Cerebellar cortex (tissue), 1 donor: ENCODE data around the gene SUN3.
A peak's percentile ranks its signal among the peaks of the same experiment; 100 is the strongest.
"Not testable (repeated sequence)": the region's sequence is repeated elsewhere in the genome, so short reads cannot be mapped to it uniquely, and the experiment has no call there.

Experiments used
- DNase-seq: peaks from one replicate; pipeline ENCODE4 v3.0.0-alpha.2; 2015; ENCODE audit warnings: low spot score

SUN3 gene

GRCh38 chr7:47943676-47944474 is 85.0 kb downstream of the SUN3 start:
- no peak for DNase-seq

DNA sequence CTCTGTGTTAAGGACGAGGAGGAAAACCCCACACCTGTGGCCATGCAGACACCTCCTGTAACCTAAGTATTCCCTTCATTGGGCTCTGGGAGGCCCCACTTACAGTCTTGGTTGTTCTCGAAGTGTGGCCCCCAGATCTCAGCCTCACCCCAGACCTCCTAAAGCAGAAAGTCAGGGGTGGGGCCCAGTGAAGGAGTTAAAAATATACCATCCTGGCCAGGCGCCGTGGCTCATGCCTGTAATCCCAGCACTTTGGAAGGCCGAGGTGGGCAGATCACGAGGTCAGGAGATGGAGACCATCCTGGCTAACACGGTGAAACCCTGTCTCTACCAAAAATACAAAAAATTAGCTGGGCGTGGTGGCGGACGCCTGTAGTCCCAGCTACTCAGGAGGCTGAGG is 86.3 kb downstream of the SUN3 start:
- not testable (repeated sequence) for DNase-seq

DNA sequence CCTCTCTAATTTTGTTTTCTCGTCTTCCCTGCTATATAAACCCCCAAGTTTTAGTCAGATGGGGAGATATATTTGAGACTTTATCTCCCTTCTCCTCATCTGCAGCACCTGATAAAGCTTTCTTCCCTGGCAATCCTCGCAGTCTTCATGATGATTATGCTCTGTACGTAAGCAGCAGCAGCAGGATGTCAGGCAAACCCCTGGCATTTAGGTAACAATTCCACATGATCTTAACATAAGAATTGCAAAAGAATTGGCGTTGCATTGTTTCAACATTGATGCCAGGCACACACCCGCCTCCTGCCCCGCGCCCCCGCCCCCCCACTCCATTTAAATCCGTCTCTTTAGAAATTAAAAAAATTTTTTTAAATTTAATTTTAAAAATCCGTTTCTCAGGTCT is 86.8 kb downstream of the SUN3 start:
- DNase-seq: no peak

- DNase-seq: no peak
These were observed 87.6 kb downstream of the SUN3 start for GRCh38 chr7:47941136-47941844.

DNA sequence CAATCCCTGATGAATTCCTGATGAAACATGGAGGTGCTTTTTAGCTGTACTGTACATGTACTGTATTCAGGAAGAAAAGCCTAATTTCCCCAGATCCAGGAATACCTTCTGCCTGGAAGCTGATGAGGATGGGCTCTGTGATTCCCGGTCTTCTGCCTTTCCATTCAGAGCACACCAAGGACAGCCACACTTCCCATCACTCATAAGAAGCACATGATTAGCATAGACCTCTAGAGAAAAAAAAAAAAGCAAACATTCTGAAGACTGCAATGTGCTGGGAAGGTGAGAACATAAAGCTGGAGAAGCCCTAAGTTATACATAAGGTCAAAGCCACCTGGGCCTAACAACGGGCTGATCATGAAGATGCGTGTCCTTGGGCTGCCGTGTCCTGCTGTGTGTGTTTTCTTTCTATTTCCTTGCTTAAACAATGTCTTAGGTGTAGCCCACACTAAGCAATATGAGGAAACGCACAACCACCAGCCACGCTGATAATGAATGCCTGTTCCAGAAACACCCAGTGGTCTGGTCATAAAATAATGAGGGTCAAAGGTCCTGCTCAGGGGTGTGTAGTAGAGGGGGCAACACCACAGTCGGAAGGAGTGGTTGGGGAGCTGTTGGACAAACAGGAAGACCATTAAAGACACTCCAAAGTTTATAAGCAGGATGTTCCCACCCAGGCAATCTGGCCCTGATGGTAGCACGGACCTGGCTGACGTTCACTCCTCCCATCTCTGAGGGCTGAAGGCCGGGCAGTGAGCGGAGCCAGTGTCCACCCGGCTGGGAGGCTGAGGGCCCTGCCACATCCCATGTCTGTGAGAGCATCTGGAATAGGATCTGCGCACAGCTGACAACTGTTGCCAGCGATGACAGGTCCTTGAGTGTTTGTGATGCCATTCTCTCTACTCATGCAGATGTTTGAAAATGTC is 88.6 kb downstream of the SUN3 start:
- no peak for DNase-seq

- DNase-seq: no peak
These were observed 89.4 kb downstream of the SUN3 start for GRCh38 chr7:47939425-47940036.

- peak; percentile 38 for DNase-seq
These were observed 90.2 kb downstream of the SUN3 start for GRCh38 chr7:47938574-47939165.

DNA sequence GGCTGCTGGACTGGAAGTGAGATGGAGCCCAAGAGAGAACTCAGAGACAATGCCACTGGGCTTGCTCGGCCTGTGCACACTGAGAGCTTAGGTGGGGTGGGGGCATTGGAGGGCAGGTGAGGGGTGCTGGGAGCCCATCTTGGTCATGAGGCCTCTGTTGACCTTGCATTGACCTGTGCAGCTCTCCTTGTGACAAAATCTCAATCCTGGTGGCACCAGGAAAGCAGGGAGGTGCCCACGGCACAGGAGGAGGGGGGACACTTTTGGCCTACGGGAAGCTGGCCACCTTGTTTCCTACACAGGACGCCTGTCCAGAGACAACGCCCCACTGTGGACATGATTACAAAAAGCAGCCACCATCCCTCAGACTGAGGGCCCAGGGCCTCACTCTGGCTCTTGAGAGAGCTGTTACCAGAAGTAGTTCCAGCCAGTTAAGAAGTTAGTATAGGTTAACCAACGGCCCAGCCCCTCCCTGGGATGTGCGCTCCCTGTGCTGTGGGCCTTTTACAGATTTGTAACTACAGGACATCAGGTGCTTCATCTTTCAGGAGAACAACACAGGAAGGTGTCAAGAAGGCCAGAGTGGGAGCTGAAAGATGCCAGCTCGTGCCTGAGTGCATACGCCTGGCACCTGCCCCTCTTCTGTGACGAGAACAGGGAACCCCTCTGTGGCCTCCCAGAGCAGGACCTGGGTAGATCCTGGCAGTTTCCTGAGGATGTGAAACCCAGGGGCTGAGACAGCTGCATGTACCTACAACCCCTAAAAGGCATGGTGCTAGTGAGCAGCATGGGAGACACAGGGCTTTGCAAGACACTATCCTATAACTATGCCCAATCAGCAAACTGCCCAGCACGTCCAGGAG is 91.0 kb downstream of the SUN3 start:
- no peak for DNase-seq
